Epidermal melanocyte (primary cell): ENCODE results near the gene LETM1.

Source experiments
- DNase-seq: peaks from one replicate; pipeline ENCODE4 v3.0.0; 2011; ENCODE audit warnings: low spot score; ENCODE audit not compliant: insufficient read length

The LETM1 gene

GRCh38 chr4:1807332-1807777 is 48.6 kb downstream of the LETM1 start:
- no peak for DNase-seq

GRCh38 chr4:1806596-1807331 is 49.2 kb downstream of the LETM1 start:
- no peak for DNase-seq

GRCh38 chr4:1806223-1806564 is 49.8 kb downstream of the LETM1 start:
- no peak for DNase-seq

- no peak for DNase-seq
Observed at GRCh38 chr4:1805493-1806222, 50.3 kb downstream of the LETM1 start.

GRCh38 chr4:1804638-1805492 is 51.1 kb downstream of the LETM1 start:
- no peak for DNase-seq

GRCh38 chr4:1803523-1804423 is 52.2 kb downstream of the LETM1 start:
- DNase-seq, result no peak

- no peak for DNase-seq
Observed at GRCh38 chr4:1802720-1803522, 53.0 kb downstream of the LETM1 start.

GRCh38 chr4:1802151-1802715 is 53.7 kb downstream of the LETM1 start:
- DNase-seq, result peak; percentile 75

- DNase-seq, result no peak
Observed at GRCh38 chr4:1801286-1801958, 54.5 kb downstream of the LETM1 start.

- DNase-seq, result no peak
Observed at GRCh38 chr4:1800805-1801204, 55.2 kb downstream of the LETM1 start.

- DNase-seq, result no peak
Observed at GRCh38 chr4:1799387-1800375, 56.3 kb downstream of the LETM1 start.

GRCh38 chr4:1798580-1799386 is 57.2 kb downstream of the LETM1 start:
- DNase-seq, result no peak

- no peak for DNase-seq
Observed at GRCh38 chr4:1797861-1798579, 57.9 kb downstream of the LETM1 start.

GRCh38 chr4:1797298-1797860 is 58.6 kb downstream of the LETM1 start:
- DNase-seq, result no peak

GRCh38 chr4:1796486-1797204 is 59.3 kb downstream of the LETM1 start:
- DNase-seq, result no peak
